ENCODE measurements around the gene FAM186B. TPM values are rescaled to one million over a fixed set of nuclear protein-coding genes. Genes with fewer than 3 reads are reported as not detected.

FAM186B gene
- total RNA-seq, 1 experiment from 2014 or later: 0.42 TPM

DNA sequence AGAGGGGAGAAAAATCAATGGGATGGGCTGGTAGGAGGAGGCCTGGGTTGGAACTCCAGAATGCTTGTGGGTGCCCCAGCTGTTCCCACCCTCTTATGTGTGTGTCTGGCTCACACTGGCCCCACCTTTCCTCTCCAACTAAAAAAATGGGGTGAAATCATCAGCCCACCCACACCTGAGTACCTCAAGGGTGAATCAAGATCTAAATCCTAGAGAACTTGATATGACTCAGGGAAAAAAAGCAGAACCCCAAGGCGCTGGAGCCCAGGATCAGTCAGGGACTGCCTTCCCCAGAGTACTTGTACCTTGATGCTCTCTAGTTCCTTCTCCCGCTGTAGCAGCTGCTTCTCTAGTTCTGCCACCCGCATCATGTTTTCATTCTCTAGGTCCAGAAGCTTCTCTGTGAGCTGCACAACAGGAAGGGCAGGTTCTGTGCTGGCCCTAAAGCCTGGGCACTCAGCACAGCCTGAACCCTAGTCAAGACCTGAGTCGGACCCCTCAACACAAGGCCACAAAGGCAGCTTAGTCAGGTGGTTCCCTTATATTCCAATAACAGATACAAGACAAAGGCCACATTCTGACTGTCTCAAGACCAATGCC is 47.6 kb upstream of the FAM186B start:
- TF ChIP-seq ZBTB33 (IDR thresholded peaks at IDR 0.05; ENCODE audit: extremely low read depth, insufficient replicate concordance, low read length) (no peak), CEBPB (IDR thresholded peaks at IDR 0.05; ENCODE audit: low read depth) (no peak), TCF7L2 (IDR thresholded peaks at IDR 0.05; ENCODE audit: borderline replicate concordance, extremely low read depth, insufficient read depth, insufficient read length) (no peak), MAX (IDR thresholded peaks at IDR 0.05) (no peak), ZFX (IDR thresholded peaks at IDR 0.05) (no peak), CBX3 (IDR thresholded peaks at IDR 0.05; ENCODE audit: low read depth) (no peak), CTCF (IDR thresholded peaks at IDR 0.05 in 2 of 3, conservative IDR thresholded peaks at IDR 0.05 in 1 of 3; ENCODE audit: borderline replicate concordance in 1 of 3, insufficient read depth in 1 of 3, low read depth in 2 of 3, low read length in 2 of 3) (no peak), EGR1 (IDR thresholded peaks at IDR 0.05; ENCODE audit: low read depth) (no peak)
- BruUV-seq (replicated peaks): no TSS peak

More for the DNA sequence above, 47.6 kb upstream of the FAM186B start:
- H3K9ac ChIP-seq (ENCODE audit: low read length): no peak overlapping the region
- no peak overlapping the region for H3K27ac ChIP-seq (ENCODE audit: low read depth, low read length)
- no peak overlapping the region for H3K4me3 ChIP-seq (replicated peaks in 1 of 2; ENCODE audit: low read depth in 1 of 2, low read length in 2 of 2)
- no peaks in the 10 kb centered on the region for H3K79me2 ChIP-seq (ENCODE audit: insufficient read depth, low read length)
- intact Hi-C loops (cut with micrococcal nuclease): no loop called here
- no peak for ATAC-seq
- no peaks in the 10 kb centered on the region for H3K27me3 ChIP-seq (ENCODE audit: insufficient read depth, low read length)
- no peaks in the 10 kb centered on the region for H3K9me3 ChIP-seq (ENCODE audit: control insufficient read depth in 1 of 2, insufficient read depth in 1 of 2, low read depth in 1 of 2, low read length in 2 of 2)
- DNase-seq (ENCODE audit: low read depth, low spot score): no peak
- H4K20me1 ChIP-seq (ENCODE audit: insufficient read depth): no peaks in the 10 kb centered on the region
- H3K4me2 ChIP-seq (ENCODE audit: low read length): no peak overlapping the region
- ChIA-PET POLR2A (no interaction called here), CTCF (no interaction called here), RAD21 (ENCODE audit: low non-redundant PET in 1 of 2, low total read pairs in 2 of 2, uncharacterized antibody in 2 of 2, unreplicated experiment in 2 of 2) (no interaction called here)
- no peaks in the 10 kb centered on the region for H3K9me2 ChIP-seq (ENCODE audit: insufficient read depth)
- H2AFZ ChIP-seq (ENCODE audit: low read depth, low read length, poor library complexity, severe bottlenecking): no peak overlapping the region
- peaks cover 0 to 4% of the 10 kb centered on the region in 2 experiments; a peak in 2 of 4 replicates for H3K4me1 ChIP-seq (ENCODE audit: control insufficient read depth in 1 of 2, insufficient read depth in 2 of 2, low read length in 2 of 2)
- no peaks in the 10 kb centered on the region for H3K36me3 ChIP-seq (ENCODE audit: control insufficient read depth in 1 of 2, insufficient read depth in 2 of 2, low read length in 2 of 2)
